ENCODE measurements around the gene USP2. TPM values are rescaled to one million over a fixed set of nuclear protein-coding genes. Genes with fewer than 3 reads are reported as not detected.

The USP2 gene
- total and polyA plus RNA-seq, 2 of the 8 experiments (the other 6 are each of a cell fraction or from before 2014, with no cell fraction given) = 2.2 to 6.9 TPM

DNA sequence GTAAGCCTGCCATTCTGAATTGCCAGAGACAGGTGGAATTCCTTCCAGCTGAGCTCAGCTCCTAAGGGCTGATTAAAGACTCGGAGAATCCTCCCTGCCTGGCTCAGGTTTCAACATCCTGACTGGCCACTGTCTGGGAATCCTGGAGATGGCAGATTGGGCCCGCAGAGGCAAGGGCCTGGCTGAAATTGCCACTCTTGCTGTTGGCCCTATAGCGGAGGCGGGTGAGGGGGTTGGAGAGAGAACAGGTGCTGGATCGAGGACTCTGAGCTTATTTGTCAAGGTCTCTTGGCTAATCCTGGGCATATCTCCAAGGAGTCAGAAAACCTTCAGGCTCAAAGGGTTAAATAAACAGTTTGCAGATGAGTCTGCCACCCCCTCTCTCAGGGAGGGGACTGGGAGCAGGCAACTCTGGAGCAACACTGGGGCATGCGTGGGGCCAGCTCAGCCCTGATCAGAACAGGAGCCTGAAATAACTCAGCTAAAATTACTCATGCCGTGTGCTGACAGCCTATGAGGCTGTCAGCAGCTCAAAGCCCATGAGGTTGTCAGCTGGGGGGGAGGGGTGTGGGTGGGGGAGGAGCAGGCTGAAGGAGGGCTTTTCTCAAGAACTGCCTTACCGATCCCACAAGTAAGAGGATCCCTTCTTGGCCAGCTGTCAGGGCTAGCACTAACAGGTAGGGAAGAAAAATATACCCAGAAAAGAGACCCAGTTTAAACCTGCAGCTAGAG lies 20.3 kb downstream of the USP2 start (continued):
- TF ChIP-seq GABPA (IDR thresholded peaks at IDR 0.05; ENCODE audit: borderline replicate concordance, insufficient read depth, low read length) = no peak
